RWPE2 (cell line): ENCODE data around the gene FAM162B.

Source experiments
- ATAC-seq: fragments of 200-7000 bp; cut with Tn5 transposase; 3 replicates; pipeline ENCODE4 v1.9.1; 2021; ENCODE audit warnings: low read depth
- DNase-seq: peaks from one replicate; pipeline ENCODE4 v3.0.0-alpha.2; 2020; ENCODE audit warnings: low spot score
- H3K27ac ChIP-seq: fragments of 450-650 bp; 2 replicates; pipeline ENCODE4 v1.5.1; 2017; ENCODE audit warnings: mild to moderate bottlenecking; ENCODE audit not compliant: poor library complexity, severe bottlenecking
- H3K27me3 ChIP-seq: fragments of 250-450 bp; sonication (Bioruptor Pico); 2 replicates; pipeline ENCODE4 v1.5.1; 2021; ENCODE audit warnings: mild to moderate bottlenecking, moderate library complexity; ENCODE audit not compliant: insufficient read depth, poor library complexity, severe bottlenecking
- H3K36me3 ChIP-seq: fragments of 250-450 bp; sonication (Bioruptor Pico); 2 replicates; pipeline ENCODE4 v1.5.1; 2020; ENCODE audit warnings: low read depth, mild to moderate bottlenecking, moderate library complexity
- H3K4me1 ChIP-seq: fragments of 250-450 bp; sonication (Bioruptor Pico); 2 replicates; pipeline ENCODE4 v1.5.1; 2021; ENCODE audit warnings: mild to moderate bottlenecking, moderate library complexity; ENCODE audit not compliant: insufficient read depth, poor library complexity, severe bottlenecking
- H3K4me3 ChIP-seq: fragments of 250-450 bp; sonication (Bioruptor Pico); 2 replicates; pipeline ENCODE4 v1.5.1; 2021; ENCODE audit warnings: mild to moderate bottlenecking, moderate library complexity; ENCODE audit not compliant: severe bottlenecking
- H3K9me3 ChIP-seq: fragments of 250-450 bp; sonication (Bioruptor Pico); 2 replicates; pipeline ENCODE4 v1.5.1; 2021; ENCODE audit warnings: mild to moderate bottlenecking, moderate library complexity; ENCODE audit not compliant: severe bottlenecking
- CTCF ChIP-seq: fragments of 450-650 bp; IDR thresholded peaks from one replicate; pipeline ENCODE4 v1.5.1; 2017; ENCODE audit warnings: mild to moderate bottlenecking, moderate library complexity; ENCODE audit not compliant: poor library complexity, severe bottlenecking

FAM162B gene

GRCh38 chr6:116737004-116737403, 28.5 kb downstream of the FAM162B start:
- DNase-seq (no peak), ATAC-seq (no peak)
- Histone ChIP-seq H3K27me3 (no peaks in the 10 kb centered on the region), H3K36me3 (peaks cover 3% of the 10 kb centered on the region; the same call in 1 of the 2 replicates), H3K4me3 (no peak overlapping the region), H3K9me3 (no peaks in the 10 kb centered on the region), H3K4me1 (no peaks in the 10 kb centered on the region), H3K27ac (no peak overlapping the region)
- TF ChIP-seq CTCF = no peak

- Histone ChIP-seq H3K9me3 (no peaks in the 10 kb centered on the region), H3K4me3 (no peak overlapping the region), H3K27me3 (no peaks in the 10 kb centered on the region), H3K4me1 (no peaks in the 10 kb centered on the region), H3K27ac (no peak overlapping the region), H3K36me3 (peaks cover 32% of the 10 kb centered on the region)
- DNase-seq (no peak), ATAC-seq (no peak)
- TF ChIP-seq CTCF = no peak
These were observed 35.0 kb downstream of the FAM162B start for GRCh38 chr6:116730513-116730912.

- no peak for TF ChIP-seq CTCF
- no peak for DNase-seq
- no peak for ATAC-seq
- H3K36me3 ChIP-seq = peaks cover 46% of the 10 kb centered on the region
- no peaks in the 10 kb centered on the region for H3K27me3 ChIP-seq
- no peaks in the 10 kb centered on the region for H3K9me3 ChIP-seq
- H3K27ac ChIP-seq = no peak overlapping the region
- no peaks in the 10 kb centered on the region for H3K4me1 ChIP-seq
- no peak overlapping the region for H3K4me3 ChIP-seq
These were observed 38.6 kb downstream of the FAM162B start for GRCh38 chr6:116726947-116727346.

- TF ChIP-seq CTCF = no peak
- Histone ChIP-seq H3K4me1 (no peaks in the 10 kb centered on the region), H3K4me3 (no peak overlapping the region), H3K9me3 (no peaks in the 10 kb centered on the region), H3K27me3 (no peaks in the 10 kb centered on the region), H3K36me3 (peaks cover 12% of the 10 kb centered on the region), H3K27ac (no peak overlapping the region)
- DNase-seq (no peak), ATAC-seq (no peak)
These were observed 50.8 kb downstream of the FAM162B start for GRCh38 chr6:116714761-116715160.

GRCh38 chr6:116714296-116714695, 51.2 kb downstream of the FAM162B start:
- Histone ChIP-seq H3K36me3 (peaks cover 12% of the 10 kb centered on the region), H3K27ac (no peak overlapping the region), H3K4me1 (no peaks in the 10 kb centered on the region), H3K4me3 (no peak overlapping the region), H3K27me3 (no peaks in the 10 kb centered on the region), H3K9me3 (no peaks in the 10 kb centered on the region)
- DNase-seq (no peak), ATAC-seq (no peak)
- no peak for TF ChIP-seq CTCF
